ENCODE data around the gene NSD2.
"Not testable (repeated sequence)": the region's sequence is repeated elsewhere in the genome, so short reads cannot be mapped to it uniquely, and the experiment has no call there.

NSD2 gene

GRCh38 chr4:2008921-2009650, 137.9 kb downstream of the NSD2 start, which contains the start of gene NELFA:
TSS of gene NELFA (minus strand) at chr4:2008974. CDS start at chr4:2008959, 15 bp downstream.
- DNase-seq, result peak; percentile 94

DNA sequence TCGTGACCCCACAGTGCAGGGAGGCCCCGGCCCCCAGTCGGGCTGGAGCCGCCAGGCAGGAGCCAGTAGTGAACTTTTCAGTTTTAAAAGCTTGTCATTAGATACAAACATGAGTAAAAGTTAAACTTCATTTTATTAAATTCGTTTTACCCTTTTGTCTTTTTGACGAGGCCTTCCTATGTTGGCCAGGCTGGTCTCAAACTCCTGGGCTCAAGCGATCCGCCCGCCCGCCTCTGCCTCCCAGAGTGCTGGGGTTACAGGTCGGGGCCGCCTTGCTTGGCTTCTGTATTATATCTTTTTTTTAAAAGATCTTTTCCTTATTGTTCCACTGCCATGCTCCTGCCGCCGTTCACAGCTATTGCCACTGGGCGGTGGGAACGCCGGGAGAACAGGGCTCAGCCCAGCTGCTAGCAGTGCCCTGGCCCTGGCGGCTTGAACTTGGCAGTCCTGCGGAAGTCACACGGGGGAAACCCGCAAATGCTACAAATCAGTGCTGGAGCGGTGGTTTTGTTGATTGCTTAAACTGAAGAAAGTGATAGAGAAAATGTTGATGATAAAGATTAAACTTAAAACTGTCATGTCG, 138.5 kb downstream of the NSD2 start:
- peak; percentile 73 for DNase-seq

GRCh38 chr4:2011583-2011982, 140.4 kb downstream of the NSD2 start:
- no peak for DNase-seq

DNA sequence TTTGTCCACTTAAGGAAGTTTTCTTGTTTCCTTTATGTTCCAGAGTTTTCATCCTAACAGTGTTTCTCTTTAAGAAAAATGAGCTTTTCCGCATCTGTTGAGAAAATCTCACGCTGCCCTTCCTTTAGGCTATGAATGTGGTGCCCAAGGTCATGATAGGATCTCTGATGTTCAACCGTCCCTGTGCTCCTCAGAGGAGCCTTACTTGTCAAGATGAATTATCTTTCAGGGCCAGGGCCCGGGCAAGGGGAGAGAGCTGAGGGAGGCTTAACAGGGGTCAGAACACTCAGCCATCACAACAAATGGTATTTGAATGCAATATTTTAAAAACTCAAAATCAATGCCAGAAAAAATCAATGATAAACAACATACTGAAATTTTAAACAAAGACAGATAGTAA, 143.8 kb downstream of the NSD2 start:
- no peak for DNase-seq

DNA sequence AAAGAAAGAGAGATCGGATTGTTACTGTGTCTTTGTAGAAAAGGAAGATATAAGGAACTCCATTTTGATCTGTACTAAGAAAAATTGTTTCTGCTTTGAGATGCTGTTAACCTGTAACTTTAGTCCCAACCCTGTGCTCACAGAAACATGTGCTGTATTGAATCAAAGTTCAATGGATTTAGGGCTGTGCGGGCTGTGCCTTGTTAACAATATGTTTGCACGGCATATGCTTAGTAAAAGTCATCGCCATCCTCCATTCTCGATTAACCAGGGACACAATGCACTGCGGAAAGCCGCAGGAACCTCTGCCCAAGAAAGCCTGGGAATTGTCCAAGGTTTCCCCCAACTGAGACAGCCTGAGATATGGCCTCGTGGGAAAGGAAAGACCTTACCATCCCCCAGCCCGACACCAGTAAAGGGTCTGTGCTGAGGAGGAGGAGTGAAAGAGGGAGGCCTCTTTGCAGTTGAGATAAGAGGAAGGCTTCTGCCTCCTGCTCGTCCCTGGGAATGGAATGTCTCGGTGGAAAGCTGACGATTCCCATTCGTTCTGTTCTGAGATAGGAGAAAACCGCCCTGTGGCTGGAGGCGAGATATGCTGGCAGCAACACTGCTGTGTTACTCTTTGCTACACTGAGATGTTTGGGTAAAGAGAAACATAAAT, 150.3 kb downstream of the NSD2 start:
- DNase-seq, result not testable (repeated sequence)

DNA sequence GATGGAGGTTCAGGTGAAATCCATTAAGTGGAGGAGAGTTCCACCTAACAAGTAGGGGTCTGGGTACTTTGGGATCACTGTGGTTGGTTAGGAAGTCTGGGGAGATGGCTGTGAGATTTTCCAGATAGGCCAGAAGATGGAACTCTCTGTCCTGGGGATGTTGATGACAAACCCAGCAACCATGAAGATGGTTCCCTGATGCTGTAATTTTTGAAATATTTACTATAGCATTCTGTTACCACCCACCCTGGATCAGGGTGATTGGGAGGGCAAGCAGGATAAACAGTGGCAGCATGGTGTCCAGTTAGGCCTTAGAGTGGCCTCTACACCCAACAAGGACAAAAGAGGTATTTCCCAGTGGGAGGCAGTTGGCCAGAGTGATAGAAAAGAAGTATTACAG, 153.5 kb downstream of the NSD2 start:
- DNase-seq, result no peak

DNA sequence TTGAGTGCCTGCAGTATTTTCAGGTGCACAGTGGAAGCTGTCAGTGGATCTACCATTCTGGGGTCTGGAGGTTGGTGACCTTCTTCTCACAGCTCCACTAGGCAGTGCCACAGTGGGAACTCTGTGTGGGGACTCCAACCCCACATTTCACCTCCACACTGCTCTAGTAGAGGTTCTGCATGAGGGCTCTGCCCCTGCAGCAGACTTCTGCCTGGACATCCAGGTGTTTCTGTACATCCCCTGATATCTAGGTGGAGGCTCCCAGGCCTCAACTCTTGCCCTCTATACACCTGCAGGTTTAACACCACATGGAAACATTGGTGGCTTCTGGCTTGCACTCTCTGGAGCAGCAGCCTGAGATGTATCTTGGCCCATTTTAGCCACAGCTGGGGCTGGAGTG, 154.6 kb downstream of the NSD2 start:
- DNase-seq, result no peak

- not testable (repeated sequence) for DNase-seq
Measured at GRCh38 chr4:2027120-2027519, 155.9 kb downstream of the NSD2 start.

DNA sequence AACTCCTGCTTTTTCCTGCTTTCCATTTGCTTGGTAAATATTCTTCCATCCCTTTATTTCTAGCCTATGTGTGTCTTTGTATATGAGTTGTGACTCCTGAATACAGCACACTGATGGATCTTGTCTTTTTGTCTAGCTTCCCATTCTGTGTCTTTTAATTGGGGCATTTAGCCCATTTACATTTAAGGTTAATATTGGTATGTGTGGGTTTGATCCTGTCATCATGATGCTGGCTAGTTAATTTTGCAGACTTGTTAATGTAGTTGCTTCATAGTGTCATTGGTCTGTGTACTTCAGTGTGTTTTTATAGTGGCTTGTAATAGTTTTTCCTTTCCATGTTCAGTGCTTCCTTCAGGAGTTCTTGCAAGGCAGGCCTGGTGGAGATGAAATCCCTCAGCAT, 160.0 kb downstream of the NSD2 start:
- not testable (repeated sequence) for DNase-seq
